Measurements from ENCODE around the gene FGF14. TPM values are rescaled to one million over a fixed set of nuclear protein-coding genes. Genes with fewer than 3 reads are reported as not detected.

Gene FGF14
- total and polyA plus RNA-seq, 2 experiments from 2014 or later, result 0.03 TPM; not detected in 1

DNA sequence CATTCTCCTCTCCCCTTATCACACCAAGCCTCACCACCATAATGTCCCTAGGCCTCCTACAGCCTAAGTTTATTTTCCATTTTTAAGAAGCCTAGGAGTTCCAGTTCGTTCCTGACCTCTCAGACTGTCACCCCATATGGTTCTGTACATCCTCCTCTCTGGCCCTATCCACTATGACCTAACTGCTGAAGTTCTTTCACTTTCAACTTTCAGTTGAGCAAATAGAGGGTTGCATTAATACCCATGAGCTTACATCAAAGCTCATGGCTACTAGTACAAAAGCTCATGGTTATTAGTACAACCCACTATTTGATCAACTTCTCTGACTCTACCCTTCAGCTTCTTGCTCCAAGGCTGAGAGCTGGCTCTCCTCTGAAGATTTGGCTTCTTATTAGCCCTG is 72.9 kb downstream of the FGF14 start (continued):
- TF ChIP-seq, protein P1, sequence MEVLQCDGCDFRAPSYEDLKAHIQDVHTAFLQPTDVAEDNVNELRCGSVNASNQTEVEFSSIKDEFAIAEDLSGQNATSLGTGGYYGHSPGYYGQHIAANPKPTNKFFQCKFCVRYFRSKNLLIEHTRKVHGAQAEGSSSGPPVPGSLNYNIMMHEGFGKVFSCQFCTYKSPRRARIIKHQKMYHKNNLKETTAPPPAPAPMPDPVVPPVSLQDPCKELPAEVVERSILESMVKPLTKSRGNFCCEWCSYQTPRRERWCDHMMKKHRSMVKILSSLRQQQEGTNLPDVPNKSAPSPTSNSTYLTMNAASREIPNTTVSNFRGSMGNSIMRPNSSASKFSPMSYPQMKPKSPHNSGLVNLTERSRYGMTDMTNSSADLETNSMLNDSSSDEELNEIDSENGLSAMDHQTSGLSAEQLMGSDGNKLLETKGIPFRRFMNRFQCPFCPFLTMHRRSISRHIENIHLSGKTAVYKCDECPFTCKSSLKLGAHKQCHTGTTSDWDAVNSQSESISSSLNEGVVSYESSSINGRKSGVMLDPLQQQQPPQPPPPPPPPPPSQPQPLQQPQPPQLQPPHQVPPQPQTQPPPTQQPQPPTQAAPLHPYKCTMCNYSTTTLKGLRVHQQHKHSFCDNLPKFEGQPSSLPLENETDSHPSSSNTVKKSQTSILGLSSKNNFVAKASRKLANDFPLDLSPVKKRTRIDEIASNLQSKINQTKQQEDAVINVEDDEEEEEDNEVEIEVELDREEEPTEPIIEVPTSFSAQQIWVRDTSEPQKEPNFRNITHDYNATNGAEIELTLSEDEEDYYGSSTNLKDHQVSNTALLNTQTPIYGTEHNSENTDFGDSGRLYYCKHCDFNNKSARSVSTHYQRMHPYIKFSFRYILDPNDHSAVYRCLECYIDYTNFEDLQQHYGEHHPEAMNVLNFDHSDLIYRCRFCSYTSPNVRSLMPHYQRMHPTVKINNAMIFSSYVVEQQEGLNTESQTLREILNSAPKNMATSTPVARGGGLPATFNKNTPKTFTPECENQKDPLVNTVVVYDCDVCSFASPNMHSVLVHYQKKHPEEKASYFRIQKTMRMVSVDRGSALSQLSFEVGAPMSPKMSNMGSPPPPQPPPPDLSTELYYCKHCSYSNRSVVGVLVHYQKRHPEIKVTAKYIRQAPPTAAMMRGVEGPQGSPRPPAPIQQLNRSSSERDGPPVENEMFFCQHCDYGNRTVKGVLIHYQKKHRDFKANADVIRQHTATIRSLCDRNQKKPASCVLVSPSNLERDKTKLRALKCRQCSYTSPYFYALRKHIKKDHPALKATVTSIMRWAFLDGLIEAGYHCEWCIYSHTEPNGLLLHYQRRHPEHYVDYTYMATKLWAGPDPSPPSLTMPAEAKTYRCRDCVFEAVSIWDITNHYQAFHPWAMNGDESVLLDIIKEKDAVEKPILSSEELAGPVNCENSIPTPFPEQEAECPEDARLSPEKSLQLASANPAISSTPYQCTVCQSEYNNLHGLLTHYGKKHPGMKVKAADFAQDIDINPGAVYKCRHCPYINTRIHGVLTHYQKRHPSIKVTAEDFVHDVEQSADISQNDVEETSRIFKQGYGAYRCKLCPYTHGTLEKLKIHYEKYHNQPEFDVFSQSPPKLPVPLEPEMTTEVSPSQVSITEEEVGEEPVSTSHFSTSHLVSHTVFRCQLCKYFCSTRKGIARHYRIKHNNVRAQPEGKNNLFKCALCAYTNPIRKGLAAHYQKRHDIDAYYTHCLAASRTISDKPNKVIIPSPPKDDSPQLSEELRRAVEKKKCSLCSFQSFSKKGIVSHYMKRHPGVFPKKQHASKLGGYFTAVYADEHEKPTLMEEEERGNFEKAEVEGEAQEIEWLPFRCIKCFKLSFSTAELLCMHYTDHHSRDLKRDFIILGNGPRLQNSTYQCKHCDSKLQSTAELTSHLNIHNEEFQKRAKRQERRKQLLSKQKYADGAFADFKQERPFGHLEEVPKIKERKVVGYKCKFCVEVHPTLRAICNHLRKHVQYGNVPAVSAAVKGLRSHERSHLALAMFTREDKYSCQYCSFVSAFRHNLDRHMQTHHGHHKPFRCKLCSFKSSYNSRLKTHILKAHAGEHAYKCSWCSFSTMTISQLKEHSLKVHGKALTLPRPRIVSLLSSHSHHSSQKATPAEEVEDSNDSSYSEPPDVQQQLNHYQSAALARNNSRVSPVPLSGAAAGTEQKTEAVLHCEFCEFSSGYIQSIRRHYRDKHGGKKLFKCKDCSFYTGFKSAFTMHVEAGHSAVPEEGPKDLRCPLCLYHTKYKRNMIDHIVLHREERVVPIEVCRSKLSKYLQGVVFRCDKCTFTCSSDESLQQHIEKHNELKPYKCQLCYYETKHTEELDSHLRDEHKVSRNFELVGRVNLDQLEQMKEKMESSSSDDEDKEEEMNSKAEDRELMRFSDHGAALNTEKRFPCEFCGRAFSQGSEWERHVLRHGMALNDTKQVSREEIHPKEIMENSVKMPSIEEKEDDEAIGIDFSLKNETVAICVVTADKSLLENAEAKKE (CRISPR knock-in tag; IDR thresholded peaks at IDR 0.05), result no peak
- TF ChIP-seq NANOG (IDR thresholded peaks at IDR 0.05; ENCODE audit: borderline replicate concordance) (no peak), EZH2phosphoT487 (IDR thresholded peaks at IDR 0.05; ENCODE audit: unreplicated experiment) (no peak)

DNA sequence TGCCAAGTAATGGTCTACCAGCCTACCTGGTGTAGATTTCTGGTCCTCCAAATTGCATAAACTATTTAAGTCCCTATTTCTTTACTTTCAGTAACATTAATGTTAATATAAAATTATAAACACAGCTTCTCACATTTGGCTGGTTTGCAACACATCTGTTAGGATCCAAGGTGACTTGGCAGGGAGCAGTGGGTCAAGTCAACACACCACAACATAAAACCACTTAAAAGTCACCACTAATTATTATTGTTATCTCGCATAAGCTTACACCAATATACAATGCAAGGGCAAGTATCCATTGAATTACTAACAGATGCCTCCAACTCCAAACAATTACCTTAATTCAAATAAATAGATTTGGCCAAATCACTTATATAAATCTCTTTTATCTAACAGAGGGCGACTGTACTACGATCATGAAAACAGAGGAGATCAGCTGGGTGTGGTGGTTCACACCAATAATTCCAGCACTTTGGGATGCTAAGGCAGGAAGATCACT is 74.7 kb downstream of the FGF14 start:
- H4K20me1 ChIP-seq (replicated peaks; ENCODE audit: insufficient read depth), result no peaks in the 10 kb centered on the region
- H3K27ac ChIP-seq (ENCODE audit: low read depth), result no peak overlapping the region
- H3K36me3 ChIP-seq (ENCODE audit: insufficient read depth), result no peaks in the 10 kb centered on the region
- no peaks in the 10 kb centered on the region for H3K4me1 Mint-ChIP-seq
- no peak overlapping the region for H2AFZ ChIP-seq
- no peaks in the 10 kb centered on the region for H3K4me1 ChIP-seq (ENCODE audit: insufficient read depth)
- no peaks in the 10 kb centered on the region for H3K27me3 ChIP-seq (ENCODE audit: insufficient read depth)
- H3F3A ChIP-seq (replicated peaks; ENCODE audit: low read depth), result no peaks in the 10 kb centered on the region
- H3K36me3 Mint-ChIP-seq (ENCODE audit: low read depth), result no peaks in the 10 kb centered on the region
- no peaks in the 10 kb centered on the region; the same call in 2 of the 3 replicates for H3K9me3 Mint-ChIP-seq
- H3K27me3 Mint-ChIP-seq (ENCODE audit: insufficient read depth, low read depth, poor library complexity), result no peaks in the 10 kb centered on the region
- no peak for ATAC-seq
- H3K4me2 ChIP-seq, result no peak overlapping the region
- H3K4me3 Mint-ChIP-seq, result no peak overlapping the region
- H3K27ac Mint-ChIP-seq, result no peak overlapping the region
- no peaks in the 10 kb centered on the region for H3K79me2 ChIP-seq (replicated peaks; ENCODE audit: insufficient read depth)
- no peak for DNase-seq (ENCODE audit: low spot score)
- H3K4me3 ChIP-seq, result no peak overlapping the region
- H3K9me2 ChIP-seq (ENCODE audit: insufficient read depth), result no peaks in the 10 kb centered on the region
- TF ChIP-seq JUNB (IDR thresholded peaks at IDR 0.05; ENCODE audit: unreplicated experiment), result no peak
- TF ChIP-seq ZNF331 (CRISPR knock-in tag; IDR thresholded peaks at IDR 0.05; ENCODE audit: low read depth), result no peak
- no peak for TF ChIP-seq STAT1 (IDR thresholded peaks at IDR 0.05; ENCODE audit: unreplicated experiment)
- no peak for TF ChIP-seq NANOG (IDR thresholded peaks at IDR 0.05; ENCODE audit: borderline replicate concordance)
- TF ChIP-seq, protein P2, sequence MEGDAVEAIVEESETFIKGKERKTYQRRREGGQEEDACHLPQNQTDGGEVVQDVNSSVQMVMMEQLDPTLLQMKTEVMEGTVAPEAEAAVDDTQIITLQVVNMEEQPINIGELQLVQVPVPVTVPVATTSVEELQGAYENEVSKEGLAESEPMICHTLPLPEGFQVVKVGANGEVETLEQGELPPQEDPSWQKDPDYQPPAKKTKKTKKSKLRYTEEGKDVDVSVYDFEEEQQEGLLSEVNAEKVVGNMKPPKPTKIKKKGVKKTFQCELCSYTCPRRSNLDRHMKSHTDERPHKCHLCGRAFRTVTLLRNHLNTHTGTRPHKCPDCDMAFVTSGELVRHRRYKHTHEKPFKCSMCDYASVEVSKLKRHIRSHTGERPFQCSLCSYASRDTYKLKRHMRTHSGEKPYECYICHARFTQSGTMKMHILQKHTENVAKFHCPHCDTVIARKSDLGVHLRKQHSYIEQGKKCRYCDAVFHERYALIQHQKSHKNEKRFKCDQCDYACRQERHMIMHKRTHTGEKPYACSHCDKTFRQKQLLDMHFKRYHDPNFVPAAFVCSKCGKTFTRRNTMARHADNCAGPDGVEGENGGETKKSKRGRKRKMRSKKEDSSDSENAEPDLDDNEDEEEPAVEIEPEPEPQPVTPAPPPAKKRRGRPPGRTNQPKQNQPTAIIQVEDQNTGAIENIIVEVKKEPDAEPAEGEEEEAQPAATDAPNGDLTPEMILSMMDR (conservative IDR thresholded peaks at IDR 0.05; ENCODE audit: low read depth in 2 of 2), result no peak
- TF ChIP-seq, protein P3, sequence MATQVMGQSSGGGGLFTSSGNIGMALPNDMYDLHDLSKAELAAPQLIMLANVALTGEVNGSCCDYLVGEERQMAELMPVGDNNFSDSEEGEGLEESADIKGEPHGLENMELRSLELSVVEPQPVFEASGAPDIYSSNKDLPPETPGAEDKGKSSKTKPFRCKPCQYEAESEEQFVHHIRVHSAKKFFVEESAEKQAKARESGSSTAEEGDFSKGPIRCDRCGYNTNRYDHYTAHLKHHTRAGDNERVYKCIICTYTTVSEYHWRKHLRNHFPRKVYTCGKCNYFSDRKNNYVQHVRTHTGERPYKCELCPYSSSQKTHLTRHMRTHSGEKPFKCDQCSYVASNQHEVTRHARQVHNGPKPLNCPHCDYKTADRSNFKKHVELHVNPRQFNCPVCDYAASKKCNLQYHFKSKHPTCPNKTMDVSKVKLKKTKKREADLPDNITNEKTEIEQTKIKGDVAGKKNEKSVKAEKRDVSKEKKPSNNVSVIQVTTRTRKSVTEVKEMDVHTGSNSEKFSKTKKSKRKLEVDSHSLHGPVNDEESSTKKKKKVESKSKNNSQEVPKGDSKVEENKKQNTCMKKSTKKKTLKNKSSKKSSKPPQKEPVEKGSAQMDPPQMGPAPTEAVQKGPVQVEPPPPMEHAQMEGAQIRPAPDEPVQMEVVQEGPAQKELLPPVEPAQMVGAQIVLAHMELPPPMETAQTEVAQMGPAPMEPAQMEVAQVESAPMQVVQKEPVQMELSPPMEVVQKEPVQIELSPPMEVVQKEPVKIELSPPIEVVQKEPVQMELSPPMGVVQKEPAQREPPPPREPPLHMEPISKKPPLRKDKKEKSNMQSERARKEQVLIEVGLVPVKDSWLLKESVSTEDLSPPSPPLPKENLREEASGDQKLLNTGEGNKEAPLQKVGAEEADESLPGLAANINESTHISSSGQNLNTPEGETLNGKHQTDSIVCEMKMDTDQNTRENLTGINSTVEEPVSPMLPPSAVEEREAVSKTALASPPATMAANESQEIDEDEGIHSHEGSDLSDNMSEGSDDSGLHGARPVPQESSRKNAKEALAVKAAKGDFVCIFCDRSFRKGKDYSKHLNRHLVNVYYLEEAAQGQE (IDR thresholded peaks at IDR 0.05; ENCODE audit: unreplicated experiment), result no peak
- no peak for TF ChIP-seq POLR2AphosphoS5 (IDR thresholded peaks at IDR 0.05; ENCODE audit: low read depth)

All from GM23338 (cell line).